Tibial nerve (tissue), 4 donors: ENCODE results near the gene VSIG10. TPM values are rescaled to one million over a fixed set of nuclear protein-coding genes. Genes with fewer than 3 reads are reported as not detected.
A peak's percentile ranks its signal among the peaks of the same experiment; 100 is the strongest.

Experiments
- DNase-seq, 2 donors: peaks; one replicate each; pipeline ENCODE4 v3.0.0-alpha.2; 2019; ENCODE audit warnings: low spot score in 2 of 2
- H3K27ac ChIP-seq, 4 donors: fragments of 200-600 bp; sonication (generic) in 3 of 4; one replicate each; pipeline ENCODE4 v1.5.1; 2017 to 2019; ENCODE audit warnings: mild to moderate bottlenecking in 1 of 4
- H3K27me3 ChIP-seq, 2 donors: fragments of 200-600 bp; sonication (generic) in 1 of 2; one replicate each; pipeline versions ENCODE4 v1.5.1 to v1.6.0; 2017 to 2019
- H3K36me3 ChIP-seq, 3 donors: fragments of 200-600 bp; sonication (generic); one replicate each; pipeline ENCODE4 v1.5.1; 2018 to 2019
- H3K4me1 ChIP-seq, 4 donors: fragments of 200-600 bp; sonication (generic) in 3 of 4; one replicate each; pipeline ENCODE4 v1.5.1; 2017 to 2019
- H3K4me3 ChIP-seq, 4 donors: fragments of 200-600 bp; sonication (generic) in 3 of 4; one replicate each; pipeline ENCODE4 v1.5.1; 2017 to 2019; ENCODE audit warnings: mild to moderate bottlenecking in 1 of 4, moderate library complexity in 1 of 4
- H3K9me3 ChIP-seq, 4 donors: fragments of 200-600 bp; sonication (generic) in 3 of 4; one replicate each; pipeline ENCODE4 v1.5.1; 2017 to 2019
- CTCF ChIP-seq, 5 experiments: fragments of 200-600 bp in 3 of 5; fragments of 450-650 bp in 2 of 5; sonication (generic) in 3 of 5; IDR thresholded peaks; one replicate each; pipeline ENCODE4 v1.5.1; 2016 to 2019; ENCODE audit warnings: antibody characterized with exemption in 5 of 5, mild to moderate bottlenecking in 3 of 5, moderate library complexity in 2 of 5
- EP300 ChIP-seq, 2 donors: sonication (generic); formaldehyde crosslinking; IDR thresholded peaks; one replicate each; pipeline ENCODE4 v1.6.1; 2017; ENCODE audit warnings: antibody characterized with exemption in 2 of 2, mild to moderate bottlenecking in 1 of 2
- POLR2A ChIP-seq, 2 donors: fragments of 450-650 bp; IDR thresholded peaks; one replicate each; pipeline ENCODE4 v1.6.1; 2017; ENCODE audit warnings: antibody characterized with exemption in 2 of 2, mild to moderate bottlenecking in 2 of 2, moderate library complexity in 2 of 2
- WGBS, 2 donors: methylation state at CpG; one replicate each; pipeline ENCODE4 v1.1.5; 2018; 5-methylcytosine and 5-hydroxymethylcytosine counted together
- total RNA-seq, 4 donors: library from RNA; depleted of rRNA; stranded (reverse); fragments of >200 nt; gene quantifications; one replicate each; pipeline ENCODE4 v1.1.0, GENCODE V29; 2016

The VSIG10 gene
- total RNA-seq, 4 donors from 2014 or later: 26.8 to 53.1 (median 34.0) TPM

GRCh38 chr12:118060301-118061010 lies 43.4 kb downstream of the VSIG10 start:
- Histone ChIP-seq H3K4me1 (peaks cover 0 to 65% (median 13%) of the 10 kb centered on the region in 4 donors), H3K27ac (peak overlapping the region; percentile 92 to 99 (median 96)), H3K4me3 (peak overlapping the region; percentile 73 to 90 (median 84)), H3K36me3 (peaks cover 0 to 3% (median 0%) of the 10 kb centered on the region in 3 donors), H3K9me3 (no peaks in the 10 kb centered on the region), H3K27me3 (no peaks in the 10 kb centered on the region)
- 1 to 2% methylated on average over 9 to 22 of the region's 46 CpGs for WGBS, 2 donors
- DNase-seq: peak in 1 of 2 donors; percentile 29
- no peak for TF ChIP-seq EP300 (IDR thresholded peaks at IDR 0.05)
- no peak for TF ChIP-seq POLR2A (IDR thresholded peaks at IDR 0.05)
- no peak for TF ChIP-seq CTCF (IDR thresholded peaks at IDR 0.05)

GRCh38 chr12:118059341-118060191 lies 44.2 kb downstream of the VSIG10 start:
- WGBS, 2 donors: 12% methylated on average over 11 of the region's 11 CpGs
- TF ChIP-seq CTCF (IDR thresholded peaks at IDR 0.05): no peak
- TF ChIP-seq EP300 (IDR thresholded peaks at IDR 0.05): no peak
- no peak for TF ChIP-seq POLR2A (IDR thresholded peaks at IDR 0.05)
- Histone ChIP-seq H3K4me3 (peak overlapping the region; percentile 73 to 90 (median 84)), H3K9me3 (no peaks in the 10 kb centered on the region), H3K36me3 (peaks cover 0 to 3% (median 0%) of the 10 kb centered on the region in 3 donors), H3K27me3 (no peaks in the 10 kb centered on the region), H3K27ac (peak overlapping the region; percentile 92 to 99 (median 96)), H3K4me1 (peaks cover 0 to 67% (median 11%) of the 10 kb centered on the region in 4 donors)
- DNase-seq: no peak

- Histone ChIP-seq H3K36me3 (peaks cover 0 to 2% (median 0%) of the 10 kb centered on the region in 3 donors), H3K27me3 (no peaks in the 10 kb centered on the region), H3K27ac (peak overlapping the region in 3 of 4 donors; percentile 92 to 99 (median 97)), H3K4me3 (no peak overlapping the region), H3K4me1 (peaks cover 0 to 67% (median 14%) of the 10 kb centered on the region in 4 donors), H3K9me3 (no peaks in the 10 kb centered on the region)
- no peak for DNase-seq
- TF ChIP-seq EP300 (IDR thresholded peaks at IDR 0.05): no peak
- TF ChIP-seq POLR2A (IDR thresholded peaks at IDR 0.05): no peak
- TF ChIP-seq CTCF (IDR thresholded peaks at IDR 0.05): no peak
- WGBS, 2 donors: 85 to 88% methylated on average over 8 of the region's 8 CpGs
Measured at GRCh38 chr12:118058881-118059280, 44.9 kb downstream of the VSIG10 start.

- Histone ChIP-seq H3K4me1 (peaks cover 0 to 67% (median 20%) of the 10 kb centered on the region in 4 donors), H3K9me3 (no peaks in the 10 kb centered on the region), H3K27ac (peak overlapping the region in 1 of 4 donors; percentile 99), H3K36me3 (no peaks in the 10 kb centered on the region), H3K4me3 (no peak overlapping the region), H3K27me3 (no peaks in the 10 kb centered on the region)
- DNase-seq: no peak
- WGBS, 2 donors: 94 to 97% methylated on average over 7 of the region's 7 CpGs
- TF ChIP-seq CTCF (IDR thresholded peaks at IDR 0.05) (no peak), POLR2A (IDR thresholded peaks at IDR 0.05) (no peak), EP300 (IDR thresholded peaks at IDR 0.05) (no peak)
Measured at GRCh38 chr12:118058227-118058626, 45.6 kb downstream of the VSIG10 start.
